ENCODE results near the gene KIN. TPM values are rescaled to one million over a fixed set of nuclear protein-coding genes. Genes with fewer than 3 reads are reported as not detected.

Gene KIN
- total and polyA plus RNA-seq, 2 of the 4 experiments (the other 2 are of a cell fraction) = 3.0 to 6.4 TPM

DNA sequence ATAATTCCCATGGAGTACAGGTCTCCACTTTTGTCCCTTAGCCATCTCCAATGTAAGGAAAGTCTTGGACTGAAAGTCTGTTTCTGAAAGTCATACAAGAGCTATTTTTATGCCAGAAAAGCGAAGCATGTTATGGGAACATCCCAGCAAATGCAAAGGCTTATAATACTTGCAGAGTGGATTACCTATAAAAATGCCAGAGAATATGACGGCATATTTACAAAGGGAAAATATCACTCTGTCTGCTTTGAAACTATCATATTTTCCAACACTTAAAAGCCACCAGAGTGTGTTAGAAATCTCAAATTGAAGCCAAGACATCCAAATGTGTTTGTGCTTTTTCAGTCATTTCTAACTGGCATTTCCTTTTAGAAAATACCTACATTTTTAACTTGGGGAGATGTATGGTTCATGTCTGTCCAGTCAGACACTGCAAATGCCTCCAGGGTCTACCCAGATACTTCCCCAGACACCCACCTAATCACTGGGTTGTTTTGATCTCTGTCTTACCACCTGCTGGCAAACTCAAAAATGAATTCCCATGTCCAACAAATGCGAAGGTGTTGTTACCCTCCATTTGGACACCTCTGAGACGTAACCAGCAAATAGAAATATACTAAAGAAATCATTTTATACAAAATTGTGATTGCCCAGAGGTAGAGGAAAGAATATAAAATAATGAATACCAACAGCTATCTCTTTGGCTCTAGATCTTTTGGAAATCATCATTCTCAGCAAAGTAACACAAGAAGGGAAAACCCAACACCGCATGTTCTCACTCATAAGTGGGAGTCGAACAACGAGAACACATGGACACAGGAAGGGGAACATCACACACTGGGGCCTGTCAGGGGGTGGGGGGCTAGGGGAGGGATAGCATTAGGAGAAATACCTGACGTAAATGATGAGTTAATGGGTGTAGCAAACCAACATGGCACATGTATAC, 83.4 kb downstream of the KIN start:
- no peak overlapping the region for H3K4me3 ChIP-seq (ENCODE audit: insufficient read depth, low read depth, low read length)
- no peak overlapping the region for H4K91ac ChIP-seq (ENCODE audit: insufficient read depth, low read depth, low read length)
- TF ChIP-seq NFE2L2 (IDR thresholded peaks at IDR 0.05; ENCODE audit: low read depth, low read length) (no peak), MAFK (IDR thresholded peaks at IDR 0.05; ENCODE audit: low read depth, low read length) (no peak), BHLHE40 (IDR thresholded peaks at IDR 0.05; ENCODE audit: low read depth, low read length) (no peak), RFX5 (IDR thresholded peaks at IDR 0.05; ENCODE audit: low read depth, low read length) (no peak), MXI1 (IDR thresholded peaks at IDR 0.05; ENCODE audit: borderline replicate concordance, low read depth, low read length) (no peak)
- TF ChIP-seq, protein P1, sequence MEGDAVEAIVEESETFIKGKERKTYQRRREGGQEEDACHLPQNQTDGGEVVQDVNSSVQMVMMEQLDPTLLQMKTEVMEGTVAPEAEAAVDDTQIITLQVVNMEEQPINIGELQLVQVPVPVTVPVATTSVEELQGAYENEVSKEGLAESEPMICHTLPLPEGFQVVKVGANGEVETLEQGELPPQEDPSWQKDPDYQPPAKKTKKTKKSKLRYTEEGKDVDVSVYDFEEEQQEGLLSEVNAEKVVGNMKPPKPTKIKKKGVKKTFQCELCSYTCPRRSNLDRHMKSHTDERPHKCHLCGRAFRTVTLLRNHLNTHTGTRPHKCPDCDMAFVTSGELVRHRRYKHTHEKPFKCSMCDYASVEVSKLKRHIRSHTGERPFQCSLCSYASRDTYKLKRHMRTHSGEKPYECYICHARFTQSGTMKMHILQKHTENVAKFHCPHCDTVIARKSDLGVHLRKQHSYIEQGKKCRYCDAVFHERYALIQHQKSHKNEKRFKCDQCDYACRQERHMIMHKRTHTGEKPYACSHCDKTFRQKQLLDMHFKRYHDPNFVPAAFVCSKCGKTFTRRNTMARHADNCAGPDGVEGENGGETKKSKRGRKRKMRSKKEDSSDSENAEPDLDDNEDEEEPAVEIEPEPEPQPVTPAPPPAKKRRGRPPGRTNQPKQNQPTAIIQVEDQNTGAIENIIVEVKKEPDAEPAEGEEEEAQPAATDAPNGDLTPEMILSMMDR (conservative IDR thresholded peaks at IDR 0.05; ENCODE audit: low read depth, low read length) = no peak
- H3K4ac ChIP-seq (ENCODE audit: low read depth, low read length) = no peak overlapping the region
- no peak overlapping the region for H2BK5ac ChIP-seq (ENCODE audit: low read depth, low read length, poor library complexity, severe bottlenecking)
- POLR2A ChIA-PET (ENCODE audit: unreplicated experiment) = no interaction called here
- H3K4me2 ChIP-seq (ENCODE audit: low read depth, low read length) = no peak overlapping the region
- in situ Hi-C loops (cut with MboI; ENCODE audit: low sequenced_read_pairs) (no loop called here), dilution Hi-C loops (cut with HindIII; ENCODE audit: low sequenced_read_pairs, unreplicated experiment) (no loop called here), intact Hi-C loops (cut with micrococcal nuclease) (no loop called here)
- no peaks in the 10 kb centered on the region for H3K9me1 ChIP-seq (ENCODE audit: insufficient read depth, low read length)
- no peaks in the 10 kb centered on the region; the same call in 1 of the 2 replicates for H3K27me3 ChIP-seq (ENCODE audit: control insufficient read depth, insufficient read depth, low read length)
- no peak overlapping the region for H2AK5ac ChIP-seq (ENCODE audit: low read depth, low read length)
- no peaks in the 10 kb centered on the region for H3K4me1 ChIP-seq (ENCODE audit: control insufficient read depth, insufficient read depth, low read length)
- no peak overlapping the region for H2AFZ ChIP-seq (replicated peaks; ENCODE audit: low read length, poor library complexity)
- H3K56ac ChIP-seq (ENCODE audit: extremely low read depth, insufficient read depth, low read length) = no peak overlapping the region
- no peak overlapping the region for H3K18ac ChIP-seq (ENCODE audit: low read depth, low read length)
- H3K36me3 ChIP-seq (ENCODE audit: control insufficient read depth, insufficient read depth, low read length) = no peaks in the 10 kb centered on the region
- ATAC-seq (ENCODE audit: low read depth) (no peak), DNase-seq (no peak)
- no peak overlapping the region for H3K27ac ChIP-seq (ENCODE audit: insufficient read depth, low read length)
- H3K23ac ChIP-seq (ENCODE audit: low read depth, low read length) = no peak overlapping the region
- H3K14ac ChIP-seq (replicated peaks; ENCODE audit: low read depth, low read length) = no peak overlapping the region
- no peak overlapping the region for H2BK120ac ChIP-seq (ENCODE audit: low read depth, low read length)
- no peaks in the 10 kb centered on the region for H3K79me1 ChIP-seq (ENCODE audit: low read depth in 1 of 2, low read length in 2 of 2)
- no peaks in the 10 kb centered on the region for H4K20me1 ChIP-seq (ENCODE audit: insufficient read depth, low read length)
- no peak overlapping the region for H2BK20ac ChIP-seq (ENCODE audit: low read depth, low read length)
- H3K9me3 ChIP-seq (ENCODE audit: control insufficient read depth, insufficient read depth, low read length) = no peaks in the 10 kb centered on the region
- no peak overlapping the region for H4K8ac ChIP-seq (ENCODE audit: low read depth in 2 of 2, low read length in 2 of 2)
- no TSS peak for BruUV-seq (replicated peaks)
- CTCF ChIA-PET = no interaction called here
- no peak overlapping the region for H3K9ac ChIP-seq (ENCODE audit: low read depth, low read length)
- no peak overlapping the region for H2AK9ac ChIP-seq (replicated peaks; ENCODE audit: low read depth, low read length, poor library complexity)
- no CpG with 5 or more reads among the region's 8 CpGs for WGBS, 2 experiments (ENCODE audit: extremely low coverage in 2 of 2, insufficient read length in 1 of 2)
- H2BK15ac ChIP-seq (ENCODE audit: low read depth, low read length) = no peak overlapping the region
- H4K5ac ChIP-seq (ENCODE audit: low read depth, low read length) = no peak overlapping the region

Measured in IMR-90 (cell line).